Lung (tissue), 12 donors: ENCODE results near the gene NME8. TPM values are rescaled to one million over a fixed set of nuclear protein-coding genes. Genes with fewer than 3 reads are reported as not detected.

Experiments
- ATAC-seq: fragments of 200-7000 bp; cut with Tn5 transposase; one replicate; pipeline ENCODE4 v1.9.1; 2020; ENCODE audit warnings: moderate number of reproducible peaks; ENCODE audit not compliant: insufficient read depth, low FRiP score
- DNase-seq, 3 donors: peaks; one replicate each; pipeline ENCODE4 v3.0.0-alpha.2; 2013 to 2017
- H3K27ac ChIP-seq, 2 donors: one replicate each; pipeline ENCODE4 v1.5.1; 2013; ENCODE audit warnings: mild to moderate bottlenecking in 2 of 2, moderate library complexity in 2 of 2, control low read depth in 1 of 2, inconsistent platforms in 1 of 2, low read depth in 1 of 2, low read length in 1 of 2
- H3K27me3 ChIP-seq, 3 donors: one replicate each; pipeline ENCODE4 v1.5.1; 2013; ENCODE audit warnings: low read length in 2 of 3; ENCODE audit not compliant: control insufficient read depth in 3 of 3, insufficient read depth in 3 of 3
- H3K36me3 ChIP-seq, 4 donors: one replicate each; pipeline ENCODE4 v1.5.1; 2013; ENCODE audit warnings: low read length in 4 of 4, mild to moderate bottlenecking in 1 of 4, moderate library complexity in 1 of 4; ENCODE audit not compliant: control insufficient read depth in 4 of 4, insufficient read depth in 4 of 4
- H3K4me1 ChIP-seq, 5 donors: one replicate each; pipeline ENCODE4 v1.5.1; 2013; ENCODE audit warnings: low read length in 5 of 5, mild to moderate bottlenecking in 2 of 5, moderate library complexity in 1 of 5; ENCODE audit not compliant: control insufficient read depth in 5 of 5, insufficient read depth in 5 of 5
- H3K4me3 ChIP-seq: one replicate; pipeline ENCODE4 v1.5.1; 2013; ENCODE audit warnings: mild to moderate bottlenecking, control low read depth, moderate library complexity
- H3K9ac ChIP-seq, 2 donors: one replicate each; pipeline ENCODE4 v1.5.1; 2013; ENCODE audit warnings: low read length in 2 of 2, control low read depth in 1 of 2; ENCODE audit not compliant: insufficient read depth in 1 of 2
- H3K9me3 ChIP-seq, 4 donors: one replicate each; pipeline ENCODE4 v1.5.1; 2013; ENCODE audit warnings: low read length in 3 of 4, mild to moderate bottlenecking in 1 of 4, moderate library complexity in 1 of 4; ENCODE audit not compliant: control insufficient read depth in 4 of 4, insufficient read depth in 3 of 4
- CTCF ChIP-seq: IDR thresholded peaks from 2 replicates; pipeline ENCODE4 v1.5.1; 2012; ENCODE audit warnings: mild to moderate bottlenecking; ENCODE audit errors: control extremely low read depth, extremely low read depth
- WGBS, 2 donors: extraction: QIAGEN DNeasy Blood & Tissue Kit; methylation state at CpG; one replicate each; pipeline ENCODE4 v1.1.7; 2013; 5-methylcytosine and 5-hydroxymethylcytosine counted together
- polyA plus RNA-seq, 2 donors: library from polyadenylated mRNA; stranded (reverse); fragments of 200-250 nt; gene quantifications; one replicate each; pipeline ENCODE4 v1.2.1, GENCODE V29; 2013
- total RNA-seq, 2 donors: library from RNA; depleted of rRNA in 1 of 2; stranded (reverse); fragments of >200 nt in 1 of 2; gene quantifications; one replicate each; pipeline ENCODE4 v1.2.1, GENCODE V29; 2014 to 2021
- donor health status: control.
- donor health status: control.
- donor health status: Bipolar disorder and iron deficiency.
- donor health status: healthy.
- donor health status: DM: yes; HTN: yes; CAD: no.

The NME8 gene
- total and polyA plus RNA-seq, 4 donors, result 0.28 to 1.8 (median 0.71) TPM

DNA sequence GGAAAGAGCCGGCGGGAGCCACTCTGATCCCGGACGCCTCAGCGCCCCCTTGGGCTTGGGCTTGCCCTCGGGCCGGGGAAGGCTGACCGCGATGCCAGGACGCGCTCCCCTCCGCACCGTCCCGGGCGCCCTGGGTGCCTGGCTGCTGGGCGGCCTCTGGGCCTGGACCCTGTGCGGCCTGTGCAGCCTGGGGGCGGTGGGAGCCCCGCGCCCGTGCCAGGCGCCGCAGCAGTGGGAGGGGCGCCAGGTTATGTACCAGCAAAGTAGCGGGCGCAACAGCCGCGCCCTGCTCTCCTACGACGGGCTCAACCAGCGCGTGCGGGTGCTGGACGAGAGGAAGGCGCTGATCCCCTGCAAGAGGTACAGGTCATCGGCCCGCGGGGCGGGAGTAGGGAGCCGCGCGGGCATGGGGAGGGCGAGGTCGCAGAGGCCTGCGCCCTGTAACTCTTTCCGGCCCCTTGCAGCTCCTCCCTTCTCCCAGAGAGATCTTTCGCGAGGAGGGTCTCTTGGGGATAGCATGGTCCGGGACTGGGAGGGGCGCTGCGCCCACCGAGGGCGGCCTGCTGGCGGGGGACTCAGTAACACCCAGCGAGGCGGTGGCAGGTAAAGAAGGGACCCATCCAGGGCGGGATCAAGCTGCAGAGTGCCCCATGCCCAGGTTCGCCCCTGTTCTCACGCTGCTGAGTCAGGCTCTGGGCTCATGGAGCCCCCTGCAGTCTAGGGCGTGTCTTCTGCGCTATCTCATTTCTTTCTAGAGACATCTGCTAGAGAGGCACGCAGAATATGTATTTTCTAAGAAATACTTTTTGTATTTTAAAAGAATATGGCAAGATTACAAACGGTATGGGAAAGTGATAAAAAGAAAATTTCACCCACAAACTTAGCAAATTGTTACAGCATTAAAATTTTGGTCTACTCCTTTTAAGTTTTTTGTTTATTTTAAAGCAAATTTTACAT is 72.7 kb downstream of the NME8 start:
- H3K9ac ChIP-seq, result peak overlapping the region; percentile 0 to 17
- peak overlapping the region; percentile 86 to 93 for H3K27ac ChIP-seq
- TF ChIP-seq CTCF, result no peak
- peaks cover 0 to 4% (median under 1%) of the 10 kb centered on the region in 4 donors for H3K36me3 ChIP-seq
- H3K4me3 ChIP-seq, result peak overlapping the region; percentile 66
- H3K4me1 ChIP-seq, result peaks cover 0 to 28% (median 5%) of the 10 kb centered on the region in 5 donors
- peaks cover 0 to 8% (median 3%) of the 10 kb centered on the region in 4 donors for H3K9me3 ChIP-seq
- peaks cover 0 to 6% (median 2%) of the 10 kb centered on the region in 3 donors for H3K27me3 ChIP-seq
- 1% methylated on average over 60 to 63 of the region's 63 CpGs for WGBS, 2 donors
- peak; percentile 49 to 73 (median 72) for DNase-seq
- peak; percentile 59 for ATAC-seq

DNA sequence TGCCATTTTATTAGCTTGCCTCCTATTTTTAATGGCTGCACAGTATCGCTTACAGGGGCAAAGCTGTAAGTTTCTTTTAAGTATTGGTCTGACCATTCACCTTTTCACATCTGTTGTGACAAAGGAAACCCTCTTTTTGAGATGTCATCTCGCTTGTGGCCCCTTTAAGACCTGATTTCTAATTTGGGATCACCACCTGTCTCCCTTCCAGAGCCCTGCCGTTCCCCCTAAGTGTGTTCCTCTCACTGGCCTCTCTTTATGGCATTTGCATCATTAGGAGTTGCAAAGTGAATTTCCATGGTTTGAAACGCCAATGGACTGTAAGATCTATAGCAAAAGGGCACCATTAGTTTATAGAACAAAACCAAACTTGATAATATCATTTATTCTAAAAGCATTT is 73.5 kb downstream of the NME8 start:
- Histone ChIP-seq H3K36me3 (peaks cover 0 to 4% (median under 1%) of the 10 kb centered on the region in 4 donors), H3K27me3 (peaks cover 0 to 2% (median 2%) of the 10 kb centered on the region in 3 donors), H3K4me1 (peaks cover 0 to 20% (median 5%) of the 10 kb centered on the region in 5 donors), H3K4me3 (no peak overlapping the region), H3K9me3 (peaks cover 0 to 8% (median 2%) of the 10 kb centered on the region in 4 donors), H3K27ac (no peak overlapping the region), H3K9ac (no peak overlapping the region)
- DNase-seq (no peak), ATAC-seq (no peak)
- WGBS, 2 donors, result 54 to 69% methylated on average over 4 of the region's 4 CpGs
- no peak for TF ChIP-seq CTCF

DNA sequence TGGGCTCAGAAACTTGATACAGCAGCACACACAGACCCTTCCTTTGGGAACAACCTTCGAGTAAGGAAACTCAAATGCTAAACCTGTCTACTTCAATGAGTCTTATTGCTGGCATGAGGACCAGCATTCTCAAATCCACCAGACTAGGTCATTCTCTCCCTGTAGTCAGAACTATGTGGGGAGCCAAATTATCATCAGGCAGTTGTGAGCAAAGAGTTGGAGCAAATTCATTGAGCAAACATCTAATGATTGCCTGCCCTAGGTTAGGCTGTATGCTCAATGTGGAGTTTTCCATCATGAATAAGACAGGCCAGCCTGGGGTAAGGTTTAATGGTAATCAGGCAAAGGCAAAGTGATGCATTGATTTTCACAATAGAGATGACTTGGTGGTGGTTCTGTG is 75.6 kb downstream of the NME8 start:
- H3K9ac ChIP-seq, result no peak overlapping the region
- no peak overlapping the region for H3K27ac ChIP-seq
- no peak overlapping the region for H3K4me3 ChIP-seq
- H3K27me3 ChIP-seq, result peaks cover 0 to 2% (median 0%) of the 10 kb centered on the region in 3 donors
- no peak for ATAC-seq
- 69 to 82% methylated on average over 1 of the region's 1 CpG for WGBS, 2 donors
- DNase-seq, result no peak
- peaks cover 0 to 4% (median under 1%) of the 10 kb centered on the region in 4 donors for H3K36me3 ChIP-seq
- H3K4me1 ChIP-seq, result peaks cover 0 to 11% (median 4%) of the 10 kb centered on the region in 5 donors
- no peak for TF ChIP-seq CTCF
- peaks cover 0 to 8% (median 2%) of the 10 kb centered on the region in 4 donors for H3K9me3 ChIP-seq
